ENCODE data around the gene THAP2. TPM values are rescaled to one million over a fixed set of nuclear protein-coding genes. Genes with fewer than 3 reads are reported as not detected.
"Not testable (repeated sequence)": the region's sequence is repeated elsewhere in the genome, so short reads cannot be mapped to it uniquely, and the experiment has no call there.

Gene THAP2
- total and polyA plus RNA-seq, 2 donors = 3.1 to 15.9 TPM

- WGBS = 51% methylated on average over 1 of the region's 1 CpG
- Histone ChIP-seq H3K4me3 (ENCODE audit: low read depth, low read length) (no peak overlapping the region), H3K27ac (ENCODE audit: low read depth) (no peak overlapping the region), H3K4me1 (ENCODE audit: insufficient read depth) (no peaks in the 10 kb centered on the region), H3K36me3 (ENCODE audit: insufficient read depth) (no peaks in the 10 kb centered on the region)
- DNase-seq (ENCODE audit: extremely low spot score) = no peak
Measured at GRCh38 chr12:71671816-71672215, 7.7 kb downstream of the THAP2 start.

GRCh38 chr12:71682466-71682865 is 18.4 kb downstream of the THAP2 start:
- no peaks in the 10 kb centered on the region for H3K36me3 ChIP-seq (ENCODE audit: insufficient read depth)
- 91% methylated on average over 1 of the region's 1 CpG for WGBS
- H3K4me3 ChIP-seq (ENCODE audit: low read depth, low read length) = no peak overlapping the region
- H3K27ac ChIP-seq (ENCODE audit: low read depth) = no peak overlapping the region
- DNase-seq (ENCODE audit: extremely low spot score) = no peak
- H3K4me1 ChIP-seq (ENCODE audit: insufficient read depth) = no peaks in the 10 kb centered on the region

GRCh38 chr12:71683633-71684032 is 19.5 kb downstream of the THAP2 start:
- 90% methylated on average over 5 of the region's 5 CpGs for WGBS
- H3K4me3 ChIP-seq (ENCODE audit: low read depth, low read length) = no peak overlapping the region
- H3K36me3 ChIP-seq (ENCODE audit: insufficient read depth) = no peaks in the 10 kb centered on the region
- H3K27ac ChIP-seq (ENCODE audit: low read depth) = no peak overlapping the region
- H3K4me1 ChIP-seq (ENCODE audit: insufficient read depth) = no peaks in the 10 kb centered on the region
- DNase-seq (ENCODE audit: extremely low spot score) = no peak

- Histone ChIP-seq H3K36me3 (ENCODE audit: insufficient read depth) (no peaks in the 10 kb centered on the region), H3K4me3 (ENCODE audit: low read depth, low read length) (no peak overlapping the region), H3K4me1 (ENCODE audit: insufficient read depth) (no peaks in the 10 kb centered on the region), H3K27ac (ENCODE audit: low read depth) (no peak overlapping the region)
- DNase-seq (ENCODE audit: extremely low spot score) = no peak
- WGBS = 76% methylated on average over 5 of the region's 5 CpGs
Measured at GRCh38 chr12:71684081-71684480, 20.0 kb downstream of the THAP2 start.

DNA sequence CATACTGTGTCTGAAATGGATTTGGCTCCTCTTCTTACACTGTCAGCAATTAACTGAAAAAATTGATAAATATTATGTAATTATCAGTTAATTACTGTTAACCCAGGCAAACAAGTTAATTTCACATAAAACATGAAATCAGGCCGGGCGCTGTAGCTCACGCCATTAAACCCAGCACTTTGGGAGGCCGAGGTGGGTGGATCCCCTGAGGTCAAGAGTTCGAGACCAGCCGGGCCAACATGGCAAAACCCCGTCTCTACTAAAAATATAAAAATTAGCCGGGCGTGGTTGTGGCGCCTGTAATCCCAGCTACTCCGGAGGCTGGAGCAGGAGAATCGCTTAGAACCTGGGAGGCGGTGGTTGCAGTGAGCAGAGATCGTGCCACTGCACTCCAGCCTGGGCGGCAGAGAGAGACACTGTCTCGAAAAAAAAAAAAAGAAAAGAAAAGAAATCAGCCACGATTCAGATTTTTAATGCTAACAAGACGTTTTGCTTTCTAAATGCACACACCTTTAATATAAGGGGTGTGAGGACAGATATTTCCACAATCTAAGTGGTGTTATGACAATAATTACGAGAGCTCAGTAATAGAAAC is 21.3 kb downstream of the THAP2 start:
- 24% methylated on average over 19 of the region's 19 CpGs for WGBS
- H3K4me3 ChIP-seq (ENCODE audit: low read depth, low read length) = peak overlapping the region; percentile 68
- H3K36me3 ChIP-seq (ENCODE audit: insufficient read depth) = no peaks in the 10 kb centered on the region
- no peaks in the 10 kb centered on the region for H3K4me1 ChIP-seq (ENCODE audit: insufficient read depth)
- no peak for DNase-seq (ENCODE audit: extremely low spot score)
- H3K27ac ChIP-seq (ENCODE audit: low read depth) = peak overlapping the region; percentile 63

GRCh38 chr12:71685914-71686657 is 22.0 kb downstream of the THAP2 start, which contains the start of gene TMEM19:
TSS of gene TMEM19 (plus strand) at chr12:71686082. CDS start at chr12:71686681, 599 bp downstream.
- Histone ChIP-seq H3K4me1 (ENCODE audit: insufficient read depth) (no peaks in the 10 kb centered on the region), H3K36me3 (ENCODE audit: insufficient read depth) (no peaks in the 10 kb centered on the region), H3K4me3 (ENCODE audit: low read depth, low read length) (peak within 1 kb of the TSS; percentile 68), H3K27ac (ENCODE audit: low read depth) (peak within 1 kb of the TSS; percentile 63)
- WGBS = under 1% methylated on average over 63 of the region's 63 CpGs
- peak; percentile 66 for DNase-seq (ENCODE audit: extremely low spot score)

DNA sequence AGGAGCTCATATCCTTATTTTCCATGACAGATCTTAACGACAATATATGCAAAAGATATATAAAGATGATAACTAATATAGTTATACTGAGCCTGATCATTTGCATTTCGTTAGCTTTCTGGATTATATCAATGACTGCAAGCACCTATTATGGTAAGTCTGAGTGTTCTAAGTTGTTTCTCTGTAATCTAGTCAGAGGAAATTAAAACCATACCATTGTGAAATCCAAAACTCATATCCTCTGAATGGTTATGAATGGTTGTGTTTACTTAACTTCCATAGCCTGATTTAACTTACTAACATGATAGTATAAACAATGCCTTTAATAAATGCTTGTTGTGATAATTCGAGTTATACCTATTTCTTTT is 22.5 kb downstream of the THAP2 start:
- no peak for DNase-seq (ENCODE audit: extremely low spot score)
- H3K4me3 ChIP-seq (ENCODE audit: low read depth, low read length) = peak overlapping the region; percentile 68
- 5% methylated on average over 3 of the region's 3 CpGs for WGBS
- H3K36me3 ChIP-seq (ENCODE audit: insufficient read depth) = no peaks in the 10 kb centered on the region
- no peak overlapping the region for H3K27ac ChIP-seq (ENCODE audit: low read depth)
- H3K4me1 ChIP-seq (ENCODE audit: insufficient read depth) = no peaks in the 10 kb centered on the region

GRCh38 chr12:71687172-71687571 is 23.1 kb downstream of the THAP2 start:
- not testable (repeated sequence) for DNase-seq (ENCODE audit: extremely low spot score); H3K4me3 ChIP-seq (ENCODE audit: low read depth, low read length); H3K4me1 ChIP-seq (ENCODE audit: insufficient read depth); H3K36me3 ChIP-seq (ENCODE audit: insufficient read depth)
- WGBS = 72% methylated on average over 11 of the region's 11 CpGs
- peak overlapping the region; percentile 1 for H3K27ac ChIP-seq (ENCODE audit: low read depth)

DNA sequence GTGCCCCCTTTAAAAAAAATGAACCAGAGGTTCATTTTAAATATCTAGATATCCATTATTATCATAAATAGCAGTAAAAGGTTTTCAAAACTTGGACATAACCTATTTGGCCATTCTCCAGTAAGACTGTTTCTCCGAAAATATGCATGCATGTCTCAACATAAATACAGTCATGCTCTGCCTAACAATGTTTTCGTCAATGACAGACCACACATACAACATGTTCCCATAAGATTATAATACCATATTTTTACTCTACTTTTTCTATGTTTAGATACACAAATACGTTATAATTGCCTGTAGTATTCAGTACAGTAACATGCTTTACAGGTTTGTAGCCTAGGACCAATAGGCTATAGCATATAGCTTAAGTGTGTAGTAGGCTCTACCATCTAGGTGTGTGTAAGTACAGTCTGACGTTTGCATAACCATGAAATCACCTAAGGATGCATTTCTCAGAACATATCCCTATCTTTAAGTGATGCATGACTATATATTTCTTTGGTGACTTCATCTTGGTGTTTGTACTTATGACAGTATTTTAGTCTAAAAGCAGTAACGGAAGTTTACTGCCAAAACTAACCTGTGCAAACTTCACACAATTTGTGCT is 25.0 kb downstream of the THAP2 start:
- H3K36me3 ChIP-seq (ENCODE audit: insufficient read depth) = no peaks in the 10 kb centered on the region
- WGBS = 68% methylated on average over 5 of the region's 5 CpGs
- H3K4me3 ChIP-seq (ENCODE audit: low read depth, low read length) = no peak overlapping the region
- no peak for DNase-seq (ENCODE audit: extremely low spot score)
- H3K4me1 ChIP-seq (ENCODE audit: insufficient read depth) = no peaks in the 10 kb centered on the region
- no peak overlapping the region for H3K27ac ChIP-seq (ENCODE audit: low read depth)

- WGBS = 91% methylated on average over 4 of the region's 4 CpGs
- Histone ChIP-seq H3K36me3 (ENCODE audit: insufficient read depth) (no peaks in the 10 kb centered on the region), H3K4me3 (ENCODE audit: low read depth, low read length) (no peak overlapping the region), H3K4me1 (ENCODE audit: insufficient read depth) (no peaks in the 10 kb centered on the region), H3K27ac (ENCODE audit: low read depth) (no peak overlapping the region)
- DNase-seq (ENCODE audit: extremely low spot score) = no peak
Measured at GRCh38 chr12:71691504-71692129, 27.5 kb downstream of the THAP2 start.

DNA sequence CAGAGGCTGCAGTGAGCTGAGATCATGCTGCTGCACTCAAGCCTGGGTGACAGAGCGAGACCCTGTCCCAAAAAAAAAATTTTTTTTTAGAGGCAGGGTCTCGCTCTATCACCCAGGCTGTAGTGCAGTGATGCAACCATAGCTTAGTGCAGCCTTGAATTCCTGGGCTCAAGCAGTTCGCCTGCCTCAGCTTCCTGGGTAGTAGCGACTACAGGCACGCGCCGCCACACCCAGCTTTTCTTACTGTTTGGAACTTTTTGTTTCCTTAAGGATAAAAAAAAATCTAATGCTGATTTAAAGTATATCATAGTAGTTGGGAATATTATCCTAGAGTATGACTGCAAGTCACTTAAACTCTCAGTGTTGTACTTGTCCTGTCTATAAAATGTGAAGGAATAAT is 29.0 kb downstream of the THAP2 start:
- peaks cover 3% of the 10 kb centered on the region for H3K36me3 ChIP-seq (ENCODE audit: insufficient read depth)
- no peak overlapping the region for H3K27ac ChIP-seq (ENCODE audit: low read depth)
- H3K4me1 ChIP-seq (ENCODE audit: insufficient read depth) = no peaks in the 10 kb centered on the region
- 96% methylated on average over 7 of the region's 7 CpGs for WGBS
- DNase-seq (ENCODE audit: extremely low spot score) = no peak
- no peak overlapping the region for H3K4me3 ChIP-seq (ENCODE audit: low read depth, low read length)

DNA sequence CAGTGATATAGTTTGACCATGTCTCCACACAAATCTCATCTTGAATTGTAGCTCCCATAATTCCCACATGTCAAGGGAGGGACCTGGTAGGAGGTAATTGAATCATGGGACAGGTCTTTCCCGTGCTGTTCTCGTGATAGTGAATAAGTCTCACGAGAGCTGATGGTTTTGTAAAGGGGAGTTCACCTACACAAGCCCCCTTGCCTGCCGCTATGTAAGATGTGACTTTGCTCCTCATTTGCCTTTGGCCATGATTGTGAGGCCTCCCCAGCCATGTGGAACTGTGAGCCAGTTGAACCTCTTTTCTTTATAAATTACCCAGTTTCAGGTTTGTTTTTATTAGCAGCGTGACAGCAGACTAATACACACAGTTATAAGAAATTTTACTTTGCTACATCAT is 29.6 kb downstream of the THAP2 start:
- H3K4me3 ChIP-seq (ENCODE audit: low read depth, low read length); H3K27ac ChIP-seq (ENCODE audit: low read depth); H3K4me1 ChIP-seq (ENCODE audit: insufficient read depth); H3K36me3 ChIP-seq (ENCODE audit: insufficient read depth); DNase-seq (ENCODE audit: extremely low spot score): not testable (repeated sequence)
- 80% methylated on average over 5 of the region's 5 CpGs for WGBS

DNA sequence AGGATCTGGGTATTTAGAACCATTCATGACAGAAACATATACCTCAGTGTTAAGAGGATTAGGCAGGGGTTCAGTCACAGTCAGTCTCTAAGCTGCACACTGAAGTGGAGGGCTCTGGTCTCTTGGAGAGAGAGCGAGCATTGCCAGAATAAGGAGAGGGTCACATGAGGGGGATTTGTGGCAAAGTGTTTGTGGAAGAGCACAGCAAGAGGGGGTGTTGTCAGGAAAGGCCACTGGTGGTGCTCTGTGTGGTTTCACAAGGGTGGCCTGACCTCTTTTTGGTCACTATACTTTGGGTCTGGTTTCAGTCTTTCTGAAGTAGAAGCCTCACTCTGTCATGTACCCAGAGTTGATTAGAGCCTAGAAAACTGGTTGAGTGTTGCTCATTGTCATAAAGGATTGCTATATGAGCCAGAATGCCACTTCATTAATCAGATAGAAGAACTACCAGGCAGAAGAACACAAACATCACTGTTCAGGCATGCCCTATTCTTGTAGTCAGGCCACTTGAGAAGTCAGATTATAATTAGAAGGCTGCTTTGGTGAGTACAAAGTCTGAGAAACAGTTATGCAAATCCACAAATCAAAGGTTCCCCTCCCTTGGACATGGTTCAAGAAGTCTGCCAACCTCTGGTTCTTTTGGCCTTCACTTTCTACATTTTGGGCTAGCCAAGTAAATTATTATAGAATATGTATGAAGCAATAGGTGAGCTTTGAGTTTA is 30.2 kb downstream of the THAP2 start:
- H3K27ac ChIP-seq (ENCODE audit: low read depth) = no peak overlapping the region
- no peak overlapping the region for H3K4me3 ChIP-seq (ENCODE audit: low read depth, low read length)
- H3K36me3 ChIP-seq (ENCODE audit: insufficient read depth) = peaks cover 4% of the 10 kb centered on the region
- DNase-seq (ENCODE audit: extremely low spot score) = no peak
- H3K4me1 ChIP-seq (ENCODE audit: insufficient read depth) = no peaks in the 10 kb centered on the region
- 97% methylated on average over 1 of the region's 1 CpG for WGBS
